IMR-90 (cell line): ENCODE results near the gene GOT1. TPM values are rescaled to one million over a fixed set of nuclear protein-coding genes. Genes with fewer than 3 reads are reported as not detected.

Source experiments
- ATAC-seq: fragments of 200-7000 bp; cut with Tn5 transposase; 2 replicates; pipeline ENCODE4 v1.9.1; 2020; ENCODE audit warnings: low read depth, mild to moderate bottlenecking, moderate library complexity
- BruUV-seq: library from RNA; stranded (reverse); fragments of 400-500 nt; replicated peaks from 2 replicates; lab custom pipeline; 2021; lab: Mats Ljungman, UMichigan
- CTCF ChIA-PET: fragments of 300-600 bp; formaldehyde crosslinking; extraction: SDS; loops from one replicate; lab custom pipeline; 2021; ENCODE audit warnings: antibody characterized with exemption; lab: Yijun Ruan, JAX
- POLR2A ChIA-PET: fragments of 300-600 bp; sonication (Branson Sonifier 250); formaldehyde crosslinking; loops from one replicate; lab custom pipeline; 2022; ENCODE audit warnings: antibody characterized with exemption; ENCODE audit not compliant: unreplicated experiment; lab: Charles Lee
- DNase-seq: peaks from one replicate; pipeline ENCODE4 v3.0.0; 2013
- H2AFZ ChIP-seq: replicated peaks from 2 replicates; pipeline ENCODE3; 2013; ENCODE audit warnings: low read length, mild to moderate bottlenecking; ENCODE audit not compliant: poor library complexity
- H2AK5ac ChIP-seq: 2 replicates; pipeline ENCODE4 v1.6.1; 2013; ENCODE audit warnings: low read depth, low read length, inconsistent platforms
- H2AK9ac ChIP-seq: replicated peaks from 2 replicates; pipeline ENCODE3; 2013; ENCODE audit warnings: mild to moderate bottlenecking, low read depth, low read length, moderate library complexity; ENCODE audit not compliant: poor library complexity
- H2BK120ac ChIP-seq: 2 replicates; pipeline ENCODE4 v1.6.1; 2013; ENCODE audit warnings: low read depth, low read length, inconsistent platforms
- H2BK15ac ChIP-seq: 3 replicates; pipeline ENCODE4 v1.6.1; 2013; ENCODE audit warnings: low read depth, low read length, inconsistent platforms
- H2BK20ac ChIP-seq: 2 replicates; pipeline ENCODE4 v1.6.1; 2013; ENCODE audit warnings: low read depth, mild to moderate bottlenecking, inconsistent platforms, low read length, moderate library complexity
- H2BK5ac ChIP-seq: 2 replicates; pipeline ENCODE4 v1.6.1; 2013; ENCODE audit warnings: mild to moderate bottlenecking, low read depth, low read length, inconsistent platforms; ENCODE audit not compliant: poor library complexity, severe bottlenecking
- H3K14ac ChIP-seq: replicated peaks from 2 replicates; pipeline ENCODE4 v1.6.1; 2013; ENCODE audit warnings: low read depth, low read length, inconsistent platforms
- H3K18ac ChIP-seq: 2 replicates; pipeline ENCODE4 v1.6.1; 2013; ENCODE audit warnings: low read depth, low read length, control low read depth
- H3K23ac ChIP-seq: 2 replicates; pipeline ENCODE4 v1.6.1; 2013; ENCODE audit warnings: low read depth, low read length, inconsistent platforms
- H3K27ac ChIP-seq: 2 replicates; pipeline ENCODE4 v1.5.1; 2013; ENCODE audit warnings: mild to moderate bottlenecking, control low read depth, low read length; ENCODE audit not compliant: insufficient read depth
- H3K27me3 ChIP-seq: 2 replicates; pipeline ENCODE4 v1.6.1; 2013; ENCODE audit warnings: low read length; ENCODE audit not compliant: control insufficient read depth, insufficient read depth
- H3K36me3 ChIP-seq: 2 replicates; pipeline ENCODE4 v1.6.1; 2013; ENCODE audit warnings: low read length, mixed read lengths; ENCODE audit not compliant: control insufficient read depth, insufficient read depth
- H3K4ac ChIP-seq: 2 replicates; pipeline ENCODE4 v1.6.1; 2013; ENCODE audit warnings: low read depth, low read length, inconsistent platforms
- H3K4me1 ChIP-seq: 2 replicates; pipeline ENCODE4 v1.6.1; 2013; ENCODE audit warnings: low read length, mixed read lengths; ENCODE audit not compliant: control insufficient read depth, insufficient read depth
- H3K4me2 ChIP-seq: 2 replicates; pipeline ENCODE4 v1.6.1; 2013; ENCODE audit warnings: low read depth, mild to moderate bottlenecking, control low read depth, low read length, moderate library complexity
- H3K4me3 ChIP-seq: 2 replicates; pipeline ENCODE4 v1.5.1; 2013; ENCODE audit warnings: low read depth, mild to moderate bottlenecking, control low read depth, low read length, moderate library complexity; ENCODE audit not compliant: insufficient read depth
- H3K56ac ChIP-seq: 2 replicates; pipeline ENCODE4 v1.6.1; 2013; ENCODE audit warnings: low read length, inconsistent platforms; ENCODE audit not compliant: insufficient read depth; ENCODE audit errors: extremely low read depth
- H3K79me1 ChIP-seq, 2 experiments: 2 replicates each; pipeline ENCODE4 v1.6.1; 2013; ENCODE audit warnings: low read length in 2 of 2, inconsistent platforms in 1 of 2, low read depth in 1 of 2
- H3K9ac ChIP-seq: 2 replicates; pipeline ENCODE4 v1.6.1; 2013; ENCODE audit warnings: low read depth, low read length, control low read depth
- H3K9me1 ChIP-seq: 2 replicates; pipeline ENCODE4 v1.6.1; 2013; ENCODE audit warnings: low read length, inconsistent platforms; ENCODE audit not compliant: insufficient read depth
- H3K9me3 ChIP-seq: 2 replicates; pipeline ENCODE4 v1.6.1; 2013; ENCODE audit warnings: low read length; ENCODE audit not compliant: control insufficient read depth, insufficient read depth
- H4K20me1 ChIP-seq: 2 replicates; pipeline ENCODE4 v1.6.1; 2013; ENCODE audit warnings: low read length, inconsistent platforms; ENCODE audit not compliant: insufficient read depth
- H4K5ac ChIP-seq: 2 replicates; pipeline ENCODE4 v1.6.1; 2013; ENCODE audit warnings: mild to moderate bottlenecking, low read depth, low read length, control low read depth
- H4K8ac ChIP-seq, 2 experiments: 2 replicates each; pipeline ENCODE4 v1.6.1; 2013; ENCODE audit warnings: low read depth in 2 of 2, low read length in 2 of 2, control low read depth in 1 of 2, inconsistent platforms in 1 of 2
- H4K91ac ChIP-seq: 2 replicates; pipeline ENCODE4 v1.6.1; 2013; ENCODE audit warnings: low read depth, low read length, inconsistent platforms; ENCODE audit not compliant: insufficient read depth
- BHLHE40 ChIP-seq: fragments of 150-350 bp; IDR thresholded peaks from 2 replicates; pipeline ENCODE4 v1.6.1; 2016; ENCODE audit warnings: mild to moderate bottlenecking, low read depth, low read length
- CEBPB ChIP-seq: IDR thresholded peaks from 2 replicates; pipeline ENCODE4 v1.6.1; 2012; ENCODE audit warnings: low read depth, low read length, improper control_type of control experiment
- FOS ChIP-seq: fragments of 150-350 bp; IDR thresholded peaks from 2 replicates; pipeline ENCODE4 v1.6.1; 2016; ENCODE audit warnings: low read depth, low read length
- MAZ ChIP-seq: IDR thresholded peaks from 2 replicates; pipeline ENCODE4 v1.6.1; 2012; ENCODE audit warnings: low read depth, mild to moderate bottlenecking, low read length, improper control_type of control experiment, moderate library complexity, borderline replicate concordance
- WGBS, 2 experiments: methylation state at CpG; one replicate each; pipeline versions ENCODE4 v1.1.5 to v1.1.7; 2013; ENCODE audit warnings: missing lambda C conversion rate in 2 of 2; ENCODE audit not compliant: insufficient read length in 1 of 2; ENCODE audit errors: extremely low coverage in 2 of 2; 5-methylcytosine and 5-hydroxymethylcytosine counted together
- dilution Hi-C: fragments of 300-500 bp; cut with HindIII; formaldehyde crosslinking; loops from one replicate; pipeline ENCODE4 v1.14.3; 2018; ENCODE audit warnings: low sequenced_read_pairs; ENCODE audit not compliant: unreplicated experiment
- in situ Hi-C: fragments of 300-500 bp; cut with MboI; formaldehyde crosslinking; loops from 3 replicates; pipeline ENCODE4 v1.14.3; 2019; ENCODE audit warnings: low sequenced_read_pairs, inconsistent platforms, mixed read lengths
- intact Hi-C: fragments of 100-400 bp; cut with micrococcal nuclease; formaldehyde crosslinking; loops from 2 replicates; pipeline ENCODE4 v1.10.0; 2022
- polyA plus RNA-seq, 3 experiments: library from polyadenylated mRNA; depleted of rRNA; stranded (reverse); fragments of >200 nt; gene quantifications; 2 replicates each; pipeline ENCODE4 v1.2.3, GENCODE V29; 2012; ENCODE audit warnings: low replicate concordance in 1 of 3
- total RNA-seq: library from RNA; depleted of rRNA; stranded (reverse); fragments of >200 nt; gene quantifications from 2 replicates; pipeline ENCODE4 v1.2.3, GENCODE V29; 2012

Gene GOT1
- total and polyA plus RNA-seq, 2 of the 4 experiments (the other 2 are of a cell fraction), result 29.4 to 46.1 TPM

- Histone ChIP-seq H3K27me3 (no peaks in the 10 kb centered on the region), H2AFZ (no peak overlapping the region), H3K4me2 (no peak overlapping the region), H3K36me3 (peaks cover 22% of the 10 kb centered on the region), H2BK5ac (no peak overlapping the region), H4K20me1 (no peaks in the 10 kb centered on the region), H2BK120ac (no peak overlapping the region), H3K56ac (no peak overlapping the region), H3K9me3 (no peaks in the 10 kb centered on the region), H3K27ac (no peak overlapping the region), H3K4me1 (no peaks in the 10 kb centered on the region), H3K4me3 (no peak overlapping the region), H4K91ac (no peak overlapping the region), H2AK5ac (no peak overlapping the region), H3K4ac (no peak overlapping the region), H2BK20ac (no peak overlapping the region), H2BK15ac (no peak overlapping the region), H3K79me1 (peaks cover 9 to 24% of the 10 kb centered on the region in 2 experiments), H4K5ac (no peak overlapping the region), H3K9me1 (no peaks in the 10 kb centered on the region), H3K9ac (no peak overlapping the region), H4K8ac (no peak overlapping the region), H3K18ac (no peak overlapping the region), H2AK9ac (no peak overlapping the region), H3K14ac (no peak overlapping the region), H3K23ac (no peak overlapping the region)
- 89% methylated on average over 2 of the region's 3 CpGs; no CpG with 5 or more reads in 1 of the 2 experiments for WGBS, 2 experiments
- intact Hi-C loops, result no loop called here
- in situ Hi-C loops, result no loop called here
- no peak for DNase-seq
- dilution Hi-C loops, result no loop called here
- TF ChIP-seq CEBPB (peak; percentile 57), FOS (no peak), BHLHE40 (no peak), MAZ (no peak)
- no peak for ATAC-seq
- ChIA-PET CTCF (no interaction called here), POLR2A (no interaction called here)
- BruUV-seq, result no TSS peak
Measured at GRCh38 chr10:99421233-99421739, 9.1 kb downstream of the GOT1 start.
